HCT116 (cell line): ENCODE data around the gene CGRRF1. TPM values are rescaled to one million over a fixed set of nuclear protein-coding genes. Genes with fewer than 3 reads are reported as not detected.

Experiments
- ATAC-seq: fragments of 200-7000 bp; cut with Tn5 transposase; 2 replicates; pipeline ENCODE4 v1.9.1; 2020; ENCODE audit warnings: mild to moderate bottlenecking, moderate library complexity
- BruUV-seq: library from RNA; stranded (reverse); fragments of 400-500 nt; replicated peaks from 2 replicates; lab custom pipeline; 2021; lab: Mats Ljungman, UMichigan
- CTCF ChIA-PET: fragments of 300-600 bp; sonication (Branson Sonifier 250); formaldehyde crosslinking; loops from one replicate; lab custom pipeline; 2021; ENCODE audit warnings: antibody characterized with exemption; lab: Charles Lee
- POLR2A ChIA-PET: fragments of 300-600, 350-600 bp; sonication (Branson Sonifier 250); formaldehyde crosslinking; loops from one replicate; lab custom pipeline; 2021; ENCODE audit warnings: antibody characterized with exemption; lab: Charles Lee
- RAD21 ChIA-PET, 2 experiments: fragments of 300-600 bp; sonication (Branson Sonifier 250); formaldehyde crosslinking; loops; one replicate each; lab custom pipeline; 2023; ENCODE audit warnings: low total read pairs in 2 of 2; ENCODE audit not compliant: uncharacterized antibody in 2 of 2, unreplicated experiment in 2 of 2, low non-redundant PET in 1 of 2; lab: Charles Lee
- DNase-seq: peaks from one replicate; pipeline ENCODE4 v3.0.0-alpha.2; 2010; ENCODE audit warnings: low read depth, low spot score
- H2AFZ ChIP-seq: fragments of 200-600 bp; shearing (Covaris generic), sonication (generic); 2 replicates; pipeline ENCODE4 v1.6.1; 2017; ENCODE audit warnings: low read depth, mixed run types, mixed read lengths, antibody characterized with exemption, low read length; ENCODE audit not compliant: poor library complexity, severe bottlenecking
- H3K27ac ChIP-seq: 2 replicates; pipeline ENCODE4 v1.5.1; 2012; ENCODE audit warnings: low read depth, low read length
- H3K27me3 ChIP-seq: fragments of 200-600 bp; sonication (generic); 2 replicates; pipeline ENCODE4 v1.6.1; 2016; ENCODE audit warnings: mixed run types, low read length, mixed read lengths; ENCODE audit not compliant: insufficient read depth
- H3K36me3 ChIP-seq, 2 experiments: fragments of 200-500 bp in 1 of 2; fragments of 200-600 bp in 1 of 2; sonication (Bioruptor generic) in 1 of 2; sonication (generic) in 1 of 2; 2 replicates each; pipeline versions ENCODE4 v1.5.1 to v1.6.1; 2014 to 2016; ENCODE audit warnings: low read length in 2 of 2, inconsistent platforms in 1 of 2, mixed read lengths in 1 of 2, mixed run types in 1 of 2; ENCODE audit not compliant: insufficient read depth in 2 of 2, control insufficient read depth in 1 of 2
- H3K4me1 ChIP-seq, 2 experiments: fragments of 200-600 bp in 1 of 2; sonication (generic) in 1 of 2; 2 replicates each; pipeline versions ENCODE4 v1.5.1 to v1.6.1; 2012 to 2017; ENCODE audit warnings: low read length in 2 of 2, inconsistent platforms in 1 of 2, mild to moderate bottlenecking in 1 of 2, mixed read lengths in 1 of 2, mixed run types in 1 of 2, moderate library complexity in 1 of 2; ENCODE audit not compliant: insufficient read depth in 2 of 2, control insufficient read depth in 1 of 2
- H3K4me2 ChIP-seq: fragments of 200-600 bp; sonication (generic); 2 replicates; pipeline ENCODE4 v1.6.1; 2017; ENCODE audit warnings: mixed run types, low read length, mixed read lengths
- H3K4me3 ChIP-seq, 2 experiments: fragments of 200-600 bp in 1 of 2; sonication (generic) in 1 of 2; replicated peaks in 1 of 2; 2 replicates each; pipeline ENCODE4 v1.5.1; 2011 to 2016; ENCODE audit warnings: low read length in 2 of 2, control low read depth in 1 of 2, low read depth in 1 of 2, mild to moderate bottlenecking in 1 of 2, mixed read lengths in 1 of 2, mixed run types in 1 of 2
- H3K79me2 ChIP-seq: fragments of 200-600 bp; sonication (generic); 2 replicates; pipeline ENCODE4 v1.6.1; 2017; ENCODE audit warnings: mild to moderate bottlenecking, mixed run types, low read length, moderate library complexity, mixed read lengths; ENCODE audit not compliant: insufficient read depth
- H3K9ac ChIP-seq: fragments of 200-600 bp; sonication (generic); 2 replicates; pipeline ENCODE4 v1.6.1; 2016; ENCODE audit warnings: low read length, mixed read lengths
- H3K9me2 ChIP-seq: fragments of 200-600 bp; sonication (generic), shearing (Covaris generic); 2 replicates; pipeline ENCODE4 v1.6.1; 2017; ENCODE audit warnings: mixed run types, mild to moderate bottlenecking, moderate library complexity; ENCODE audit not compliant: insufficient read depth
- H3K9me3 ChIP-seq, 2 experiments: fragments of 200-500 bp in 1 of 2; fragments of 200-600 bp in 1 of 2; sonication (Bioruptor generic) in 1 of 2; sonication (generic) in 1 of 2; 2 replicates each; pipeline ENCODE4 v1.6.1; 2014 to 2017; ENCODE audit warnings: low read length in 2 of 2, mixed read lengths in 2 of 2, inconsistent platforms in 1 of 2, low read depth in 1 of 2, mild to moderate bottlenecking in 1 of 2, mixed run types in 1 of 2, moderate library complexity in 1 of 2; ENCODE audit not compliant: control insufficient read depth in 1 of 2, insufficient read depth in 1 of 2
- H4K20me1 ChIP-seq: fragments of 200-600 bp; sonication (generic), shearing (Covaris generic); 2 replicates; pipeline ENCODE4 v1.6.1; 2017; ENCODE audit warnings: mixed run types, mild to moderate bottlenecking, moderate library complexity; ENCODE audit not compliant: insufficient read depth
- CEBPB ChIP-seq: IDR thresholded peaks from 2 replicates; pipeline ENCODE4 v1.6.1; 2012; ENCODE audit warnings: low read depth
- EZH2phosphoT487 ChIP-seq: fragments of 200-600 bp; IDR thresholded peaks from 2 replicates; pipeline ENCODE4 v1.6.1; 2018; ENCODE audit warnings: antibody characterized with exemption, borderline replicate concordance
- JUND ChIP-seq: IDR thresholded peaks from 2 replicates; pipeline ENCODE4 v1.6.1; 2012
- SIN3A ChIP-seq: IDR thresholded peaks from 2 replicates; pipeline ENCODE4 v1.6.1; 2012; ENCODE audit warnings: low read depth
- YY1 ChIP-seq: IDR thresholded peaks from 2 replicates; pipeline ENCODE4 v1.6.1; 2011; ENCODE audit warnings: low read length, low read depth, moderate library complexity, mild to moderate bottlenecking; ENCODE audit not compliant: insufficient replicate concordance; ENCODE audit errors: extremely low read depth
- ZNF274 ChIP-seq: fragments of 200-500 bp; sonication (Bioruptor generic); IDR thresholded peaks from 2 replicates; pipeline ENCODE4 v1.6.1; 2014; ENCODE audit warnings: mild to moderate bottlenecking, low read depth, low read length, inconsistent platforms
- intact Hi-C: fragments of 100-400 bp; cut with micrococcal nuclease; formaldehyde crosslinking; loops from 2 replicates; pipeline ENCODE4 v1.10.0; 2022
- total RNA-seq: library from RNA; stranded (reverse); gene quantifications from one replicate; pipeline ENCODE4 v1.2.1, GENCODE V29; 2021; ENCODE audit not compliant: unreplicated experiment
- TF ChIP-seq, protein P1 (sequence below): IDR thresholded peaks from 2 replicates; pipeline ENCODE4 v1.6.1; 2012; ENCODE audit warnings: low read depth
- TF ChIP-seq, protein P2 (sequence below), 3 experiments: fragments of 200-600 bp in 1 of 3; sonication (generic) in 1 of 3; IDR thresholded peaks in 2 of 3; conservative IDR thresholded peaks in 1 of 3; 2 replicates each; pipeline ENCODE4 v1.5.1; 2012 to 2017; ENCODE audit warnings: low read depth in 2 of 3, low read length in 2 of 3, antibody characterized with exemption in 1 of 3, borderline replicate concordance in 1 of 3, control low read depth in 1 of 3, mild to moderate bottlenecking in 1 of 3, mixed read lengths in 1 of 3, mixed run types in 1 of 3, moderate library complexity in 1 of 3; ENCODE audit not compliant: insufficient read depth in 1 of 3

CGRRF1 gene
- total RNA-seq, 1 experiment from 2014 or later: 15.9 TPM

DNA sequence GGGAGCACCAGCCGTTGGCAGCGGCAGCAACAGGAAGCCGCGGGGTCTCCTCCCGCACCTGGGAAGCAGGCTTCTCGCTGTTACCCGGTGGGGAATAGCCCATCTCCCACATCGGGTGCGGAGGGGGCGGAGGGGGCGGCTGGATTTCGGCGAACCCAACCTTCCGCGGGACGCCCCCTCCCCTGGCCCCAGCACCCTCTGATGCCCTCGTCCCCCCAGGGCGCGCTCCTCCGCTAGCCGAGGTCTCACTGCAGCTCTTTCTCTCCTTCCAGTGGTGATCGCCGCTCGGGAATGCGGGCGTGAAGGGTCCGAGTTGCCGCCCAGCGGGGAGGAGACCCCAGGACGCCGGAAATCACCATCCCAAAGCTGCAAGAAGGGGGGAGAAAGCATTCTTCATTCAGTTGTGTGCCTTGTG is 57.5 kb downstream of the CGRRF1 start:
- H3K9me3 ChIP-seq: peaks cover 0 to 6% of the 10 kb centered on the region in 2 experiments; a peak in 2 of 4 replicates
- ATAC-seq (no peak), DNase-seq (no peak)
- ChIA-PET POLR2A (interaction anchor here (0.6 to 3.8 kb wide), 4 partner anchors 16 to 206 kb away, joined by 3 to 24 read pairs (median 6); no protein-coding TSS in a partner anchor), CTCF (interaction anchor here (0.9 to 5.4 kb wide), 4 partner anchors 15 to 239 kb away, joined by 3 to 131 read pairs (median 3); no protein-coding TSS in a partner anchor), RAD21 (interaction anchor here in 1 of 2 experiments (2.3 kb wide), 1 partner anchor 206 kb away, joined by 10 read pairs; no protein-coding TSS in a partner anchor)
- H3K9me2 ChIP-seq: no peaks in the 10 kb centered on the region
- no peaks in the 10 kb centered on the region for H3K27me3 ChIP-seq
- TSS peak; percentile 28 for BruUV-seq
- peak overlapping the region; percentile 76 for H3K9ac ChIP-seq
- TF ChIP-seq EZH2phosphoT487 (no peak), ZNF274 (no peak), SIN3A (no peak), CEBPB (no peak), JUND (no peak), YY1 (no peak)
- TF ChIP-seq, protein P1, sequence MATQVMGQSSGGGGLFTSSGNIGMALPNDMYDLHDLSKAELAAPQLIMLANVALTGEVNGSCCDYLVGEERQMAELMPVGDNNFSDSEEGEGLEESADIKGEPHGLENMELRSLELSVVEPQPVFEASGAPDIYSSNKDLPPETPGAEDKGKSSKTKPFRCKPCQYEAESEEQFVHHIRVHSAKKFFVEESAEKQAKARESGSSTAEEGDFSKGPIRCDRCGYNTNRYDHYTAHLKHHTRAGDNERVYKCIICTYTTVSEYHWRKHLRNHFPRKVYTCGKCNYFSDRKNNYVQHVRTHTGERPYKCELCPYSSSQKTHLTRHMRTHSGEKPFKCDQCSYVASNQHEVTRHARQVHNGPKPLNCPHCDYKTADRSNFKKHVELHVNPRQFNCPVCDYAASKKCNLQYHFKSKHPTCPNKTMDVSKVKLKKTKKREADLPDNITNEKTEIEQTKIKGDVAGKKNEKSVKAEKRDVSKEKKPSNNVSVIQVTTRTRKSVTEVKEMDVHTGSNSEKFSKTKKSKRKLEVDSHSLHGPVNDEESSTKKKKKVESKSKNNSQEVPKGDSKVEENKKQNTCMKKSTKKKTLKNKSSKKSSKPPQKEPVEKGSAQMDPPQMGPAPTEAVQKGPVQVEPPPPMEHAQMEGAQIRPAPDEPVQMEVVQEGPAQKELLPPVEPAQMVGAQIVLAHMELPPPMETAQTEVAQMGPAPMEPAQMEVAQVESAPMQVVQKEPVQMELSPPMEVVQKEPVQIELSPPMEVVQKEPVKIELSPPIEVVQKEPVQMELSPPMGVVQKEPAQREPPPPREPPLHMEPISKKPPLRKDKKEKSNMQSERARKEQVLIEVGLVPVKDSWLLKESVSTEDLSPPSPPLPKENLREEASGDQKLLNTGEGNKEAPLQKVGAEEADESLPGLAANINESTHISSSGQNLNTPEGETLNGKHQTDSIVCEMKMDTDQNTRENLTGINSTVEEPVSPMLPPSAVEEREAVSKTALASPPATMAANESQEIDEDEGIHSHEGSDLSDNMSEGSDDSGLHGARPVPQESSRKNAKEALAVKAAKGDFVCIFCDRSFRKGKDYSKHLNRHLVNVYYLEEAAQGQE: no peak
- TF ChIP-seq, protein P2, sequence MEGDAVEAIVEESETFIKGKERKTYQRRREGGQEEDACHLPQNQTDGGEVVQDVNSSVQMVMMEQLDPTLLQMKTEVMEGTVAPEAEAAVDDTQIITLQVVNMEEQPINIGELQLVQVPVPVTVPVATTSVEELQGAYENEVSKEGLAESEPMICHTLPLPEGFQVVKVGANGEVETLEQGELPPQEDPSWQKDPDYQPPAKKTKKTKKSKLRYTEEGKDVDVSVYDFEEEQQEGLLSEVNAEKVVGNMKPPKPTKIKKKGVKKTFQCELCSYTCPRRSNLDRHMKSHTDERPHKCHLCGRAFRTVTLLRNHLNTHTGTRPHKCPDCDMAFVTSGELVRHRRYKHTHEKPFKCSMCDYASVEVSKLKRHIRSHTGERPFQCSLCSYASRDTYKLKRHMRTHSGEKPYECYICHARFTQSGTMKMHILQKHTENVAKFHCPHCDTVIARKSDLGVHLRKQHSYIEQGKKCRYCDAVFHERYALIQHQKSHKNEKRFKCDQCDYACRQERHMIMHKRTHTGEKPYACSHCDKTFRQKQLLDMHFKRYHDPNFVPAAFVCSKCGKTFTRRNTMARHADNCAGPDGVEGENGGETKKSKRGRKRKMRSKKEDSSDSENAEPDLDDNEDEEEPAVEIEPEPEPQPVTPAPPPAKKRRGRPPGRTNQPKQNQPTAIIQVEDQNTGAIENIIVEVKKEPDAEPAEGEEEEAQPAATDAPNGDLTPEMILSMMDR (IDR thresholded peaks at IDR 0.05 in 2 of 3, conservative IDR thresholded peaks at IDR 0.05 in 1 of 3; ENCODE audit: borderline replicate concordance in 1 of 3, insufficient read depth in 1 of 3, low read depth in 2 of 3, low read length in 2 of 3): no peak
- peak overlapping the region; percentile 96 for H3K4me2 ChIP-seq
- peaks cover 20% of the 10 kb centered on the region; the same call in 1 of the 2 replicates for H3K79me2 ChIP-seq
- peaks cover 0 to 12% of the 10 kb centered on the region in 2 experiments; a peak in 2 of 4 replicates for H3K36me3 ChIP-seq
- no peak overlapping the region for H2AFZ ChIP-seq
- peak overlapping the region; percentile 74 for H3K27ac ChIP-seq
- H4K20me1 ChIP-seq: no peaks in the 10 kb centered on the region
- peaks cover 10 to 50% of the 10 kb centered on the region in 2 experiments for H3K4me1 ChIP-seq
- intact Hi-C loops: loop anchor here (5.0 kb wide), 1 partner anchor 85 kb away; no protein-coding TSS in a partner anchor
- H3K4me3 ChIP-seq: peak overlapping the region; percentile 61 to 73
